ENCODE data around the gene ECHDC3.

DNA sequence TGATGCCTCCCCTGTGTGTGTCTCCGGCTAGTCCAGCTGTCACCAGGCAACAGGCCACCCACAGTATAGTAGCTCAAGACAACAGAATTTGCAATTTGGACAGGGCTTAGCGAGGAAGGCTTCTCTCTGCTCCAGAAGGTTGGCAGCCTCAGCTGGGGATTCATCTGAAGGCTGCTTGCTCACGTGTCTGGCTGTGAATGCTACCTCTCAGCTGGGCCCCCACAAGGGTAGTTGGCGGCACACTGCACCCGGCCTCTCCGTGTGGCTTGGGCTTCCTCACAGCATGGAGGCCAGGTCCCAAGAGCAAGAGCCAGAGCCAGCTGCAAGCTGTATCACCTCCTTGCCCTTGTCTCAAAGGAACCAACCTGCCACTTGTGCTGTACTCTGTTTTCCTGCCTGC lies 19.2 kb downstream of the ECHDC3 start:
- TF ChIP-seq ZNF785 (tag by site-specific recombination; IDR thresholded peaks at IDR 0.05), result no peak
- TF ChIP-seq, protein P1, sequence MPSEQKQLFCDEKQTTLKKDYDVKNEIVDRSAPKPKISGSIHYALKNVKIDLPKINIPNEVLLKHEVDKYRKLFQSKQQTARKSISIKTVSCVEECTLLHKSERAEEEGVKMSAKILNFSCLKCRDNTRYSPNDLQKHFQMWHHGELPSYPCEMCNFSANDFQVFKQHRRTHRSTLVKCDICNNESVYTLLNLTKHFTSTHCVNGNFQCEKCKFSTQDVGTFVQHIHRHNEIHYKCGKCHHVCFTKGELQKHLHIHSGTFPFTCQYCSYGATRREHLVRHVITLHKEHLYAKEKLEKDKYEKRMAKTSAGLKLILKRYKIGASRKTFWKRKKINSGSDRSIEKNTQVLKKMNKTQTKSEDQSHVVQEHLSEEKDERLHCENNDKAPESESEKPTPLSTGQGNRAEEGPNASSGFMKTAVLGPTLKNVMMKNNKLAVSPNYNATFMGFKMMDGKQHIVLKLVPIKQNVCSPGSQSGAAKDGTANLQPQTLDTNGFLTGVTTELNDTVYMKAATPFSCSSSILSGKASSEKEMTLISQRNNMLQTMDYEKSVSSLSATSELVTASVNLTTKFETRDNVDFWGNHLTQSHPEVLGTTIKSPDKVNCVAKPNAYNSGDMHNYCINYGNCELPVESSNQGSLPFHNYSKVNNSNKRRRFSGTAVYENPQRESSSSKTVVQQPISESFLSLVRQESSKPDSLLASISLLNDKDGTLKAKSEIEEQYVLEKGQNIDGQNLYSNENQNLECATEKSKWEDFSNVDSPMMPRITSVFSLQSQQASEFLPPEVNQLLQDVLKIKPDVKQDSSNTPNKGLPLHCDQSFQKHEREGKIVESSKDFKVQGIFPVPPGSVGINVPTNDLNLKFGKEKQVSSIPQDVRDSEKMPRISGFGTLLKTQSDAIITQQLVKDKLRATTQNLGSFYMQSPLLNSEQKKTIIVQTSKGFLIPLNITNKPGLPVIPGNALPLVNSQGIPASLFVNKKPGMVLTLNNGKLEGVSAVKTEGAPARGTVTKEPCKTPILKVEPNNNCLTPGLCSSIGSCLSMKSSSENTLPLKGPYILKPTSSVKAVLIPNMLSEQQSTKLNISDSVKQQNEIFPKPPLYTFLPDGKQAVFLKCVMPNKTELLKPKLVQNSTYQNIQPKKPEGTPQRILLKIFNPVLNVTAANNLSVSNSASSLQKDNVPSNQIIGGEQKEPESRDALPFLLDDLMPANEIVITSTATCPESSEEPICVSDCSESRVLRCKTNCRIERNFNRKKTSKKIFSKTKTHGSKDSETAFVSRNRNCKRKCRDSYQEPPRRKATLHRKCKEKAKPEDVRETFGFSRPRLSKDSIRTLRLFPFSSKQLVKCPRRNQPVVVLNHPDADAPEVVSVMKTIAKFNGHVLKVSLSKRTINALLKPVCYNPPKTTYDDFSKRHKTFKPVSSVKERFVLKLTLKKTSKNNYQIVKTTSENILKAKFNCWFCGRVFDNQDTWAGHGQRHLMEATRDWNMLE (tag by site-specific recombination; conservative IDR thresholded peaks at IDR 0.05; ENCODE audit: low read depth), result no peak

Measured in HEK293 (cell line).